Measurements from ENCODE around the gene C6orf163. TPM values are rescaled to one million over a fixed set of nuclear protein-coding genes. Genes with fewer than 3 reads are reported as not detected.

The C6orf163 gene
- total RNA-seq, 1 experiment from 2014 or later, result 1.2 TPM

- H3K18ac ChIP-seq (ENCODE audit: insufficient read length, low read depth, low read length), result no peak overlapping the region
- DNase-seq, result no peak
- Mint-ChIP-seq H3K36me3 (ENCODE audit: insufficient read depth in 1 of 3, low read depth in 3 of 3) (no peaks in the 10 kb centered on the region; a peak in 1 of 7 replicates), H3K4me3 (no peak overlapping the region), H3K9me3 (no peaks in the 10 kb centered on the region), H3K27ac (no peak overlapping the region; a peak in 1 of 7 replicates), H3K4me1 (peaks cover 5% of the 10 kb centered on the region in 2 experiments), H3K27me3 (ENCODE audit: low read depth) (no peaks in the 10 kb centered on the region)
- H3K4me1 ChIP-seq (ENCODE audit: insufficient read depth, low read length), result no peaks in the 10 kb centered on the region
- H2BK12ac ChIP-seq (ENCODE audit: insufficient read length, low read depth, low read length), result no peak overlapping the region
- H3K4ac ChIP-seq (ENCODE audit: low read depth, low read length), result no peak overlapping the region
- H2BK20ac ChIP-seq (ENCODE audit: low read depth, low read length, poor library complexity, severe bottlenecking), result no peak overlapping the region
- no peak overlapping the region for H3K9ac ChIP-seq (ENCODE audit: extremely low read depth, insufficient read length, low read length)
- no peaks in the 10 kb centered on the region for H3K79me1 ChIP-seq (ENCODE audit: insufficient read depth, low read depth, low read length, poor library complexity, severe bottlenecking)
- no peak overlapping the region for H2BK15ac ChIP-seq (ENCODE audit: low read depth, low read length)
- no peak overlapping the region for H3K4me2 ChIP-seq (ENCODE audit: insufficient read depth, insufficient read length, low read length)
- H2AFZ ChIP-seq (ENCODE audit: low read length), result no peak overlapping the region
- no peak overlapping the region for H3K14ac ChIP-seq (ENCODE audit: insufficient read depth, low read length)
- H4K91ac ChIP-seq (ENCODE audit: insufficient read length, low read depth, low read length), result no peak overlapping the region
- no peaks in the 10 kb centered on the region for H3K23me2 ChIP-seq (ENCODE audit: insufficient read length, low read depth, low read length, poor library complexity, severe bottlenecking)
- no peak overlapping the region for H3K56ac ChIP-seq (ENCODE audit: insufficient read length, low read depth, low read length)
- H4K20me1 ChIP-seq (ENCODE audit: control insufficient read depth, insufficient read depth, insufficient read length), result no peaks in the 10 kb centered on the region
- no peak for TF ChIP-seq CTCF (conservative IDR thresholded peaks at IDR 0.05)
- H3K79me2 ChIP-seq (ENCODE audit: insufficient read depth, low read length), result no peaks in the 10 kb centered on the region
- no peak overlapping the region for H2AK5ac ChIP-seq (ENCODE audit: insufficient read length, low read length)
- H4K8ac ChIP-seq (replicated peaks; ENCODE audit: insufficient read length, low read depth, low read length), result no peak overlapping the region
- H2BK5ac ChIP-seq (ENCODE audit: insufficient read length, low read length), result no peak overlapping the region
- no peak overlapping the region for H4K5ac ChIP-seq (ENCODE audit: insufficient read length, low read depth, low read length)
- H3K23ac ChIP-seq (ENCODE audit: insufficient read length, low read depth, low read length), result no peak overlapping the region
- H3K9me3 ChIP-seq (ENCODE audit: control insufficient read depth, low read depth, low read length), result no peaks in the 10 kb centered on the region
- no CpG with 5 or more reads among the region's 2 CpGs for WGBS (ENCODE audit: extremely low coverage, insufficient read length, low lambda C conversion rate)
- no peak overlapping the region for H3K27ac ChIP-seq (ENCODE audit: insufficient read length, low read depth, low read length)
- no peak overlapping the region for H3T11ph ChIP-seq (ENCODE audit: low read length)
- no peak overlapping the region for H2BK120ac ChIP-seq (ENCODE audit: low read depth, low read length, poor library complexity, severe bottlenecking)
- H3K27me3 ChIP-seq (ENCODE audit: insufficient read depth, low read length), result no peaks in the 10 kb centered on the region
Measured at GRCh38 chr6:87341158-87341557, 3.5 kb upstream of the C6orf163 start.

Measured in H9 (cell line).